Measurements from ENCODE around the gene NEMP1.
"Not testable (repeated sequence)": the region's sequence is repeated elsewhere in the genome, so short reads cannot be mapped to it uniquely, and the experiment has no call there.

The NEMP1 gene

GRCh38 chr12:57029457-57029856 is 49.1 kb downstream of the NEMP1 start:
- DNase-seq (ENCODE audit: low spot score): no peak

GRCh38 chr12:57027805-57028153 is 50.8 kb downstream of the NEMP1 start:
- DNase-seq (ENCODE audit: low spot score): no peak

GRCh38 chr12:57027011-57027804 is 51.4 kb downstream of the NEMP1 start:
- no peak for DNase-seq (ENCODE audit: low spot score)

- no peak for DNase-seq (ENCODE audit: low spot score)
Observed at GRCh38 chr12:57025196-57025595, 53.4 kb downstream of the NEMP1 start.

GRCh38 chr12:57022324-57022723 is 56.3 kb downstream of the NEMP1 start:
- not testable (repeated sequence) for DNase-seq (ENCODE audit: low spot score)

GRCh38 chr12:57019983-57020719 is 58.4 kb downstream of the NEMP1 start:
- no peak for DNase-seq (ENCODE audit: low spot score)

- no peak for DNase-seq (ENCODE audit: low spot score)
Observed at GRCh38 chr12:57018906-57019305, 59.7 kb downstream of the NEMP1 start.

- not testable (repeated sequence) for DNase-seq (ENCODE audit: low spot score)
Observed at GRCh38 chr12:57018353-57018752, 60.2 kb downstream of the NEMP1 start.

GRCh38 chr12:57016348-57016747 is 62.2 kb downstream of the NEMP1 start, which contains the start of gene TAC3:
TSS of gene TAC3 (minus strand) at chr12:57016529. CDS start at chr12:57015797, 732 bp downstream.
- DNase-seq (ENCODE audit: low spot score): no peak

GRCh38 chr12:57012600-57013465 is 65.8 kb downstream of the NEMP1 start:
- no peak for DNase-seq (ENCODE audit: low spot score)

GRCh38 chr12:57011438-57012424 is 66.9 kb downstream of the NEMP1 start:
- DNase-seq (ENCODE audit: low spot score): no peak

- no peak for DNase-seq (ENCODE audit: low spot score)
Observed at GRCh38 chr12:57010627-57011247, 67.9 kb downstream of the NEMP1 start.

- no peak for DNase-seq (ENCODE audit: low spot score)
Observed at GRCh38 chr12:57009949-57010626, 68.5 kb downstream of the NEMP1 start.

GRCh38 chr12:57008178-57008577 is 70.4 kb downstream of the NEMP1 start:
- DNase-seq (ENCODE audit: low spot score): peak; percentile 59

GRCh38 chr12:57006809-57007475 is 71.6 kb downstream of the NEMP1 start:
- no peak for DNase-seq (ENCODE audit: low spot score)

GRCh38 chr12:57005980-57006808 is 72.4 kb downstream of the NEMP1 start, which contains the start of gene ZBTB39:
TSS of gene ZBTB39 (minus strand) at chr12:57006546. CDS start at chr12:57004917, 1,629 bp downstream.
- peak; percentile 46 for DNase-seq (ENCODE audit: low spot score)

Measured in kidney capillary endothelial cell (primary cell).